HG02938 (cell line): ENCODE data around the gene CENPE.

ENCODE experiments used
- ATAC-seq: cut with Tn5 transposase; IDR thresholded peaks from one replicate; pipeline ENCODE4 v1.9.1; 2021; ENCODE audit warnings: mild to moderate bottlenecking, moderate library complexity; ENCODE audit not compliant: unreplicated experiment

CENPE gene

GRCh38 chr4:103136671-103137445 is 61.3 kb downstream of the CENPE start:
- ATAC-seq, result no peak

GRCh38 chr4:103129174-103129573 is 69.0 kb downstream of the CENPE start:
- no peak for ATAC-seq

GRCh38 chr4:103126126-103126525 is 72.0 kb downstream of the CENPE start:
- no peak for ATAC-seq

GRCh38 chr4:103123114-103123513 is 75.0 kb downstream of the CENPE start:
- no peak for ATAC-seq

DNA sequence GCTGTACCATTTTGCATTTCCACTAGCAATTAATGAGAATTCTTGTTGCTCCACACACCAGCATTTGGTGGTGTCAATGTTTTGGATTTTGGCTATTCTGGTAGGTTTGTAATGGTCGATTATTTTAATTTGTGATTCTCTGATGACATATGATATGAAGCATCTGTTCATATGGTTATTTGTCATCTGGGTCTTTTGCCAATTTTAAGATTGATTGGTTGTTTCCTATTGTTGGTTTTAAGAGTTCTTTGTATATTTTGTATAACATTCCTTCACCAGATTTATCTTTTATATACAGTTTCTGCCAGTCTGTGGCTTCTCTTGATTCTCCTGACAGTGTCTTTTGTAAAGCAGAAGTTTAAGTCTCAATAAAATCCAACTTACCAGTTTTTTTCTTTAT is 80.0 kb downstream of the CENPE start:
- no peak for ATAC-seq

DNA sequence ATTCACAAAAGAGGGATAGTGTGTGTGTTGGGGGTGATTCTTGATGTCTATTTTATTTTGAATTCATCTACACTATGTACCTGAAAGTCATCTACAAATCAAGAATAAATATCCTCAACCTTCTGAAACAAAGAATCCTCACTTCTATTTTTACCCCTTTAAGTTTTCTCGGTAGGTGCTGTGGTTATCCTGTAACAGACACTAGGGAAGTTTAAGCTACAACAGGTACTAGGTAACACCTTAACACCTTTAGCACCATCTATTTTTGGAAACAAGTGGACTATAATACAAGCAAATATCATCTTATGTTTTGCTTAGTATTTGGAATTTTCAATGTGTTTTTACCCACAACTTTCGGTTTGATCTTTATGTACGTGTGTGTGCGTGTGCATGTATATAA is 86.5 kb downstream of the CENPE start:
- ATAC-seq, result no peak

DNA sequence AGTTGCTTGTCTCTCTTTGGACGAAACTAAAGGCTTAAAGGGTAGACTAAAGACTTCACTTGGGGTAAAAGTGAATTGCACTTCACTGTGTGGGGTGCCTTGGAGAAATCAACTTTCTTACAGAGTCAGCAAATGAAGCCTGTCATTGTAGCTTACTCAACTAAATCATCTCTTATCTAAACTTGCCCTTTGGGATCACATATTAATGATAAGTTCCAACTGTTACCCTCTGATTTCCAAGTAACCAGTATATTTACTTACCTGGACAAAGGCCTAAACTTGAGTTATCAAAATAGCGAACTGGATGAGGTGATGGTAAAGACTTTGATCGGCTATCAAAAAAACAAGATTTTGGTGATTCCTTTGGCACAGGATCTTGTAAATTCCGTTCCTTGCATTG is 89.6 kb downstream of the CENPE start:
- ATAC-seq, result no peak

DNA sequence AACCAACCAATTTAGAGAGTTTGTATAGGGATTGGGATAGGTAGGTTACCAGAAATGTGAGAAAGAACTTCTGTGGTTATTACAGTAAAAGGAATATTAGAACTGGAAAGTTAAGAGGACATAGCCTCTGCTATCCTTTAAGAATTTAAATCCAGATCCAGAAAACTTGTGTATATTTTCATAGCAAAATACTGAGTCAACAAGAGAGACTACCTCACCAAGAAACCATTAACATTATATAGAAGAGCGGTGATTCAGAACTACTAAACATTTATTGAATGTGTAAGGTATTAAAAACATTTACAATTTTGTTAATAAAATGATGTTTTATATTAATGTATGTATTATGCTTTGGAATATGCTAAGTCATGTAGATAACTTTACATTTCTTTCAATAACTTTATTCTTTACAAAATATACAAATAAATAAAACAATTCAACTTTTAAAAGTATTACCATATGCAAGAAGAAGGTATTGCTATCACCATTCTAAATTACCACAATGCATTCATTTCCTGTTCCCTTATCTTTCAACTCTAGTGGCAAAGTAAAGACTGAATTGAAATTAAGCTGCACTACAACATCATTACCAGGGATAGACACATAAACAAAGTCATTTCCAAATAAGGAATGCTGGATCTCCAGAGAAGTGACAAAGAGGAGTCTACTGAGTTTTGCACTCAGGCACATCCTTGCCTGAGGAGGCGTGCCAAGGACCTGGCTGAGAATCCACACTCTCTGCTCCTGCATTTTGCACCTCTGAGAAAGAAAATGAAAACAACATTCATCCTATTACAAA is 92.4 kb downstream of the CENPE start:
- ATAC-seq, result no peak

DNA sequence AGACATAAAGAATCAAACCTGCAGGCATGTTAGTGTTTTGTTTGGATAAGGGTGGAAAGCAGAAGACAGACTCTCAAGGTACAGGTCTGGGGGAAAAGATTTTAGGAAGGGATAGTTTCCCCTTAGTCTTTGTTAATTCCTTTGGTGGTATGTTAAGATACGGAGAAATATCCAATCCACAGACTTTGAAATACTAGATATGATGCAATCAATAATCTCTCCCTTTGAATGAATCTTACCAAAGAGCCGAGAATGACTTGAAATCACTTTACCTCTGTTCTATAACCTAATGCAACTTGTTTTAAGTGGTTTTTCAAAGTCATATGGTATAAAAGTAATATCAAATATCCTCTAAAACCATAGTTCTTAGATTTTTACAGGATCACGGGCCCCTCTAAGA is 93.3 kb downstream of the CENPE start:
- ATAC-seq, result no peak

GRCh38 chr4:103100691-103101090 is 97.5 kb downstream of the CENPE start:
- ATAC-seq, result no peak

DNA sequence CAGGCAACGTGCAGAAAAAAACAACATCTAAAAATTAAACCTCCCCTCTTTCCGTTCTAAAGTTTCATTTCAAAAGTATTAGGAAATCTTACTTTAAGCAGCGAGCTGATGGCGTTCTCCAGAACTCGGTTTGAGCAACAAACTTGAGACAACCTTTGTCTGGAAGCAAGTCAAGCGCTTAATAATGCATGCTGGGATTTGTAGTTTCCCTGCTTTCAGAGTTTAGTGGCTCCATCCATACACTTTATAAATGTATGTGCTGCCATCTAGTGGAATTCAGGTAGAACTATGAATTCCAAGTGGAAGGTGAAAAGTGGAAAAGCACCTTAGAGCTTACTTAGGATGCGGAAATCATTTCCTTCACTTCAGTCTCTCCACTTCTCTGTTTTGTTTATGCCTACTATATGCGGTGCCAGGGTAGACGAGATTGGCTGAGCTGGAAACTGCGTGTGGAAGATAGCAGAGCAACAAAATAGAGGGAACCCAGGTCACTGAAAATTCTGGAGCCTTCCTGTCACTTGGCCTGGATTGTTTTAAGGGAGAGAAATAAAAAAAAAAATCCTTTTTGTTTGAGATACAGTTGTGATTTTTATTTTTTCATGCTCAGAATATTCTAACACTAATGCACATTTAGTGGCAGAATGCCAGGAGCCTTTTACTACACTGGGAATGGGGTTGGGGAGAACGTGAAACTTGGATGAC is 98.3 kb downstream of the CENPE start, which contains the start of gene BDH2:
Gene BDH2, minus strand, starts transcription at position 144 of the 702 bp plus-strand sequence. CDS start 3,580 bp downstream, outside the sequence.
- ATAC-seq, result peak; percentile 98

GRCh38 chr4:103098756-103099440 is 99.2 kb downstream of the CENPE start:
- no peak for ATAC-seq

GRCh38 chr4:103098341-103098740 is 99.8 kb downstream of the CENPE start:
- ATAC-seq, result no peak

- no peak for ATAC-seq
Measured at GRCh38 chr4:103097112-103097511, 101.0 kb downstream of the CENPE start.

DNA sequence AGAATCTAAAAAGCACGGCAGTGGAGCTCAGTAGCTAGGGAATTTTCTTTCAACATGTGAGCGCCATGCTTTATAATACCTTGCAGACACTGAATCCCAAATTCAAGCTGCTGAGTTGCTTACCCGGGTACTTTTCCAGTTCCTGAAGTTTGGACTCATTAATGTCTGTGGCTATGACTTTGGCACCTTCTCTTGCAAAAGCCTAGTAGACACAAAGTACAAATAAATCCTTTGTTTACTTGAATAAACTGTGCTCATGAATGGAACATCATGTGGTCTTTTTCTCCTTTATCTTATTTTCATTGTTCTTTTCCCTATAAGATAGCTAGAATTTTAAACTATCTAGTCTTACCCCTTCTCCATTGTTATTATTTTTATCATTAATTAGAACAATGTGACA is 103.1 kb downstream of the CENPE start:
- ATAC-seq, result no peak

DNA sequence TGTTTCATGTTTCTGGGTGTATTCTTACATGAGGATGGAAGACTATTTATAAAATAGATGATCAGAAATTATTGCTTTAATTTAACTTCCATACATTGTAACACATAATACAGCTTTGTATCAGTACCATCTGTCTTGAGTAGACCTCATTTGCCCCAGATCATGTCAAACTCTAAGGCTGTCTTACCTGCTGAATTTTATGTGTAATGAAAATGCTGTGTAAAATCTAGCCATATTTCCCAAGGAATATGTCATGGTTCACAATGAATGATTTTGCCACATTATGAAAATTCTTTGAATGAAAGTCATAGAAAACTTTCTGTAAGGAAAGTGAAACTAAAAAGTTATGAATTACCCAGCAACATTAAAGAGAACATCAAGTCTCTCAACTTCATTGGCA is 105.9 kb downstream of the CENPE start:
- ATAC-seq, result no peak

GRCh38 chr4:103091601-103092223 is 106.4 kb downstream of the CENPE start:
- ATAC-seq, result peak; percentile 78

GRCh38 chr4:103089481-103089880 is 108.7 kb downstream of the CENPE start:
- ATAC-seq, result no peak

GRCh38 chr4:103086551-103086950 is 111.6 kb downstream of the CENPE start:
- ATAC-seq, result no peak

GRCh38 chr4:103085555-103086196 is 112.5 kb downstream of the CENPE start:
- no peak for ATAC-seq
